Gastroesophageal sphincter (tissue), 4 donors: ENCODE data around the gene PIP5K1C. TPM values are rescaled to one million over a fixed set of nuclear protein-coding genes. Genes with fewer than 3 reads are reported as not detected.

Experiments
- ATAC-seq: fragments of 150-250 bp; one replicate; pipeline ENCODE4 v1.9.1; 2016; ENCODE audit warnings: mild to moderate bottlenecking, moderate library complexity
- H3K27ac ChIP-seq, 4 donors: fragments of 200-600 bp; sonication (generic) in 3 of 4; 1 replicate in 3 of 4; 2 replicates in 1 of 4; pipeline ENCODE4 v1.5.1; 2016 to 2019
- H3K27me3 ChIP-seq: fragments of 200-600 bp; sonication (generic); one replicate; pipeline ENCODE4 v1.5.1; 2019
- H3K36me3 ChIP-seq, 2 donors: fragments of 200-600 bp; sonication (generic); one replicate each; pipeline ENCODE4 v1.5.1; 2019; ENCODE audit warnings: control low read depth in 1 of 2
- H3K4me1 ChIP-seq, 3 donors: fragments of 200-600 bp; sonication (generic); 1 replicate in 2 of 3; 2 replicates in 1 of 3; pipeline ENCODE4 v1.5.1; 2016 to 2019; ENCODE audit warnings: control low read depth in 2 of 3
- H3K4me3 ChIP-seq, 2 donors: fragments of 200-600 bp; sonication (generic); one replicate each; pipeline ENCODE4 v1.5.1; 2019; ENCODE audit warnings: mild to moderate bottlenecking in 1 of 2, moderate library complexity in 1 of 2
- H3K9me3 ChIP-seq, 3 donors: fragments of 200-600 bp; sonication (generic); one replicate each; pipeline ENCODE4 v1.5.1; 2017 to 2019; ENCODE audit warnings: control low read depth in 2 of 3
- CTCF ChIP-seq, 4 experiments: fragments of 200-600 bp in 2 of 4; fragments of 450-650 bp in 2 of 4; sonication (generic) in 1 of 4; IDR thresholded peaks; one replicate each; pipeline ENCODE4 v1.5.1; 2017 to 2019; ENCODE audit warnings: antibody characterized with exemption in 4 of 4, mild to moderate bottlenecking in 2 of 4, moderate library complexity in 2 of 4
- EP300 ChIP-seq: sonication (generic); formaldehyde crosslinking; IDR thresholded peaks from one replicate; pipeline ENCODE4 v1.6.1; 2017; ENCODE audit warnings: antibody characterized with exemption, mild to moderate bottlenecking
- POLR2A ChIP-seq, 2 donors: fragments of 450-650 bp; IDR thresholded peaks; one replicate each; pipeline ENCODE4 v1.6.1; 2017; ENCODE audit warnings: antibody characterized with exemption in 2 of 2, mild to moderate bottlenecking in 2 of 2, moderate library complexity in 1 of 2
- POLR2AphosphoS5 ChIP-seq: sonication (generic); formaldehyde crosslinking; IDR thresholded peaks from one replicate; pipeline ENCODE4 v1.6.1; 2017; ENCODE audit warnings: antibody characterized with exemption
- WGBS, 2 donors: methylation state at CpG; one replicate each; pipeline ENCODE4 v1.1.5; 2018; ENCODE audit warnings: low coverage in 1 of 2; 5-methylcytosine and 5-hydroxymethylcytosine counted together
- total RNA-seq, 4 donors: library from RNA; depleted of rRNA; stranded (reverse); fragments of >200 nt; gene quantifications; one replicate each; pipeline ENCODE4 v1.1.0, GENCODE V29; 2016

The PIP5K1C gene
- total RNA-seq, 4 donors from 2014 or later = 50.8 to 165 (median 61.5) TPM

- H3K27ac ChIP-seq = peak overlapping the region; percentile 82 to 95 (median 91)
- H3K4me1 ChIP-seq = peaks cover 0 to 34% (median 15%) of the 10 kb centered on the region in 3 donors
- TF ChIP-seq EP300 = no peak
- TF ChIP-seq POLR2A (IDR thresholded peaks at IDR 0.05) = no peak
- no peak for TF ChIP-seq POLR2AphosphoS5
- WGBS, 2 donors = 4 to 5% methylated on average over 8 to 15 of the region's 21 CpGs
- no peaks in the 10 kb centered on the region for H3K27me3 ChIP-seq
- H3K4me3 ChIP-seq = peak overlapping the region; percentile 92 to 95
- H3K9me3 ChIP-seq = no peaks in the 10 kb centered on the region
- no peak for ATAC-seq
- peaks cover 0 to 38% of the 10 kb centered on the region in 2 donors for H3K36me3 ChIP-seq
Observed at GRCh38 chr19:3625996-3626472, 74.2 kb downstream of the PIP5K1C start.

GRCh38 chr19:3623716-3624115, 76.6 kb downstream of the PIP5K1C start:
- 100% methylated on average over 1 of the region's 34 CpGs; no CpG with 5 or more reads in 1 of the 2 donors for WGBS, 2 donors
- H3K27me3 ChIP-seq = no peaks in the 10 kb centered on the region
- H3K4me1 ChIP-seq = peaks cover 0 to 49% (median 15%) of the 10 kb centered on the region in 3 donors
- no peak for ATAC-seq
- no peak overlapping the region for H3K4me3 ChIP-seq
- peaks cover 0 to 55% of the 10 kb centered on the region in 2 donors for H3K36me3 ChIP-seq
- H3K9me3 ChIP-seq = no peaks in the 10 kb centered on the region
- H3K27ac ChIP-seq = no peak overlapping the region
- no peak for TF ChIP-seq POLR2AphosphoS5
- TF ChIP-seq CTCF (IDR thresholded peaks at IDR 0.05) = no peak

GRCh38 chr19:3622224-3622623, 78.0 kb downstream of the PIP5K1C start:
- no peak for ATAC-seq
- H3K36me3 ChIP-seq = peaks cover 0 to 59% of the 10 kb centered on the region in 2 donors
- WGBS, 2 donors = 78 to 88% methylated on average over 5 to 11 of the region's 12 CpGs

GRCh38 chr19:3621689-3622088, 78.6 kb downstream of the PIP5K1C start:
- Histone ChIP-seq H3K9me3 (no peaks in the 10 kb centered on the region), H3K4me1 (peaks cover 0 to 52% (median 22%) of the 10 kb centered on the region in 3 donors), H3K4me3 (no peak overlapping the region), H3K36me3 (peaks cover 0 to 64% of the 10 kb centered on the region in 2 donors), H3K27ac (no peak overlapping the region), H3K27me3 (no peaks in the 10 kb centered on the region)
- WGBS, 2 donors = no CpG with 5 or more reads among the region's 15 CpGs
- no peak for TF ChIP-seq POLR2AphosphoS5
- TF ChIP-seq EP300 = no peak
- TF ChIP-seq POLR2A (IDR thresholded peaks at IDR 0.05) = no peak
- no peak for TF ChIP-seq CTCF (IDR thresholded peaks at IDR 0.05)
- ATAC-seq = no peak

More at GRCh38 chr19:3622224-3622623, 78.0 kb downstream of the PIP5K1C start:
- H3K4me3 ChIP-seq = no peak overlapping the region
- H3K27me3 ChIP-seq = no peaks in the 10 kb centered on the region
- H3K9me3 ChIP-seq = no peaks in the 10 kb centered on the region
- peaks cover 0 to 55% (median 22%) of the 10 kb centered on the region in 3 donors for H3K4me1 ChIP-seq
- no peak overlapping the region for H3K27ac ChIP-seq
- TF ChIP-seq EP300 (no peak), CTCF (IDR thresholded peaks at IDR 0.05) (no peak), POLR2AphosphoS5 (no peak), POLR2A (IDR thresholded peaks at IDR 0.05) (no peak)

- Histone ChIP-seq H3K4me1 (peaks cover 0 to 50% (median 21%) of the 10 kb centered on the region in 3 donors), H3K36me3 (peaks cover 0 to 71% of the 10 kb centered on the region in 2 donors), H3K4me3 (no peak overlapping the region), H3K27ac (peak overlapping the region in 1 of 4 donors; percentile 5), H3K27me3 (no peaks in the 10 kb centered on the region), H3K9me3 (no peaks in the 10 kb centered on the region)
- TF ChIP-seq POLR2AphosphoS5 (no peak), POLR2A (IDR thresholded peaks at IDR 0.05) (no peak), CTCF (IDR thresholded peaks at IDR 0.05) (no peak), EP300 (no peak)
- ATAC-seq = no peak
- WGBS, 2 donors = no CpG with 5 or more reads among the region's 24 CpGs
Observed at GRCh38 chr19:3620817-3621547, 79.3 kb downstream of the PIP5K1C start.
